Liver (tissue), 3 donors: ENCODE measurements around the gene AFAP1.

Experiments used
- CTCF ChIP-seq: fragments of 150-350 bp; IDR thresholded peaks from 2 replicates; pipeline ENCODE4 v1.5.1; 2017; ENCODE audit warnings: improper control_type of control experiment, low read depth, low read length; ENCODE audit not compliant: missing input control
- FOXA1 ChIP-seq: IDR thresholded peaks from 2 replicates; pipeline ENCODE4 v1.6.1; 2016; ENCODE audit warnings: antibody characterized with exemption
- GABPA ChIP-seq, 2 donors: IDR thresholded peaks in 1 of 2; conservative IDR thresholded peaks in 1 of 2; 2 replicates each; pipeline ENCODE4 v1.6.1; 2016; ENCODE audit warnings: antibody characterized with exemption in 2 of 2, mild to moderate bottlenecking in 1 of 2, moderate library complexity in 1 of 2
- HNF4A ChIP-seq, 2 donors: conservative IDR thresholded peaks; 2 replicates each; pipeline ENCODE4 v1.6.1; 2016; ENCODE audit warnings: antibody characterized with exemption in 2 of 2, mild to moderate bottlenecking in 2 of 2
- JUND ChIP-seq, 2 donors: IDR thresholded peaks; 2 replicates each; pipeline ENCODE4 v1.6.1; 2016; ENCODE audit warnings: antibody characterized with exemption in 2 of 2
- SP1 ChIP-seq: IDR thresholded peaks from 2 replicates; pipeline ENCODE4 v1.6.1; 2018; ENCODE audit warnings: antibody characterized with exemption, mild to moderate bottlenecking
- TAF1 ChIP-seq: conservative IDR thresholded peaks from 2 replicates; pipeline ENCODE4 v1.6.1; 2016; ENCODE audit warnings: antibody characterized with exemption, mild to moderate bottlenecking
- YY1 ChIP-seq: IDR thresholded peaks from 2 replicates; pipeline ENCODE4 v1.6.1; 2016; ENCODE audit warnings: antibody characterized with exemption, mild to moderate bottlenecking
- TF ChIP-seq, protein P1 (sequence below): IDR thresholded peaks from 2 replicates; pipeline ENCODE4 v1.6.1; 2016; ENCODE audit warnings: antibody characterized with exemption, mild to moderate bottlenecking
- TF ChIP-seq, protein P2 (sequence below): IDR thresholded peaks from 2 replicates; pipeline ENCODE4 v1.6.1; 2016; ENCODE audit warnings: antibody characterized with exemption
- TF ChIP-seq, protein P3 (sequence below): IDR thresholded peaks from 2 replicates; pipeline ENCODE4 v1.6.1; 2016; ENCODE audit warnings: antibody characterized with exemption
- donor health status: healthy.
- donor health status: healthy.

DNA sequence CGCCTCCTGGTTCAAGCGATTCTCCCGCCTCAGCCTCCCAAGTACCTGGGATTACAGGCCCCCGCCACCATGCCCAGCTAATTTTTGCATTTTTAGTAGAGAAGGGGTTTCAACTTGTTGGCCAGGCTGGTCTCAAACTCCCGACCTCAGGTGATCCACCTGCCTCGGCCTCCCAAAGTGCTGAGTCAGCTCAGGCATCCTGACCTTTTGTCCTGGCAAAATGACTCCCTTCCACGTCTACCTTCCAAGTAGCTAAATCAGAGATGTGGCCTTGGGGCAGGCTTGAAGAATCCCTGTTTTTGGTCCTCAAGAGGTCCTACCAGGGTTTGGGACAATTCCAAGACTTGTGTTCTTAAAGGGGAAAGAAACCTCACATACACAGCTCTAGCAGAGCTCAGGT, 12.8 kb downstream of the AFAP1 start:
- no peak for TF ChIP-seq CTCF
- TF ChIP-seq YY1 = no peak
- TF ChIP-seq FOXA1 = no peak
- TF ChIP-seq, protein P1, sequence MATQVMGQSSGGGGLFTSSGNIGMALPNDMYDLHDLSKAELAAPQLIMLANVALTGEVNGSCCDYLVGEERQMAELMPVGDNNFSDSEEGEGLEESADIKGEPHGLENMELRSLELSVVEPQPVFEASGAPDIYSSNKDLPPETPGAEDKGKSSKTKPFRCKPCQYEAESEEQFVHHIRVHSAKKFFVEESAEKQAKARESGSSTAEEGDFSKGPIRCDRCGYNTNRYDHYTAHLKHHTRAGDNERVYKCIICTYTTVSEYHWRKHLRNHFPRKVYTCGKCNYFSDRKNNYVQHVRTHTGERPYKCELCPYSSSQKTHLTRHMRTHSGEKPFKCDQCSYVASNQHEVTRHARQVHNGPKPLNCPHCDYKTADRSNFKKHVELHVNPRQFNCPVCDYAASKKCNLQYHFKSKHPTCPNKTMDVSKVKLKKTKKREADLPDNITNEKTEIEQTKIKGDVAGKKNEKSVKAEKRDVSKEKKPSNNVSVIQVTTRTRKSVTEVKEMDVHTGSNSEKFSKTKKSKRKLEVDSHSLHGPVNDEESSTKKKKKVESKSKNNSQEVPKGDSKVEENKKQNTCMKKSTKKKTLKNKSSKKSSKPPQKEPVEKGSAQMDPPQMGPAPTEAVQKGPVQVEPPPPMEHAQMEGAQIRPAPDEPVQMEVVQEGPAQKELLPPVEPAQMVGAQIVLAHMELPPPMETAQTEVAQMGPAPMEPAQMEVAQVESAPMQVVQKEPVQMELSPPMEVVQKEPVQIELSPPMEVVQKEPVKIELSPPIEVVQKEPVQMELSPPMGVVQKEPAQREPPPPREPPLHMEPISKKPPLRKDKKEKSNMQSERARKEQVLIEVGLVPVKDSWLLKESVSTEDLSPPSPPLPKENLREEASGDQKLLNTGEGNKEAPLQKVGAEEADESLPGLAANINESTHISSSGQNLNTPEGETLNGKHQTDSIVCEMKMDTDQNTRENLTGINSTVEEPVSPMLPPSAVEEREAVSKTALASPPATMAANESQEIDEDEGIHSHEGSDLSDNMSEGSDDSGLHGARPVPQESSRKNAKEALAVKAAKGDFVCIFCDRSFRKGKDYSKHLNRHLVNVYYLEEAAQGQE = no peak
- no peak for TF ChIP-seq GABPA (IDR thresholded peaks at IDR 0.05 in 1 of 2, conservative IDR thresholded peaks at IDR 0.05 in 1 of 2)
- TF ChIP-seq HNF4A (conservative IDR thresholded peaks at IDR 0.05) = no peak
- TF ChIP-seq TAF1 = no peak
- TF ChIP-seq, protein P2, sequence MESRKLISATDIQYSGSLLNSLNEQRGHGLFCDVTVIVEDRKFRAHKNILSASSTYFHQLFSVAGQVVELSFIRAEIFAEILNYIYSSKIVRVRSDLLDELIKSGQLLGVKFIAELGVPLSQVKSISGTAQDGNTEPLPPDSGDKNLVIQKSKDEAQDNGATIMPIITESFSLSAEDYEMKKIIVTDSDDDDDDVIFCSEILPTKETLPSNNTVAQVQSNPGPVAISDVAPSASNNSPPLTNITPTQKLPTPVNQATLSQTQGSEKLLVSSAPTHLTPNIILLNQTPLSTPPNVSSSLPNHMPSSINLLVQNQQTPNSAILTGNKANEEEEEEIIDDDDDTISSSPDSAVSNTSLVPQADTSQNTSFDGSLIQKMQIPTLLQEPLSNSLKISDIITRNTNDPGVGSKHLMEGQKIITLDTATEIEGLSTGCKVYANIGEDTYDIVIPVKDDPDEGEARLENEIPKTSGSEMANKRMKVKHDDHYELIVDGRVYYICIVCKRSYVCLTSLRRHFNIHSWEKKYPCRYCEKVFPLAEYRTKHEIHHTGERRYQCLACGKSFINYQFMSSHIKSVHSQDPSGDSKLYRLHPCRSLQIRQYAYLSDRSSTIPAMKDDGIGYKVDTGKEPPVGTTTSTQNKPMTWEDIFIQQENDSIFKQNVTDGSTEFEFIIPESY = no peak
- no peak for TF ChIP-seq JUND (IDR thresholded peaks at IDR 0.05)
- TF ChIP-seq, protein P3, sequence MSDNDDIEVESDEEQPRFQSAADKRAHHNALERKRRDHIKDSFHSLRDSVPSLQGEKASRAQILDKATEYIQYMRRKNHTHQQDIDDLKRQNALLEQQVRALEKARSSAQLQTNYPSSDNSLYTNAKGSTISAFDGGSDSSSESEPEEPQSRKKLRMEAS = no peak
- no peak for TF ChIP-seq SP1
